ENCODE results near the gene VSIG10L.

The VSIG10L gene

GRCh38 chr19:51345076-51345620 lies 3.2 kb upstream of the VSIG10L start:
- TF ChIP-seq, protein P1, sequence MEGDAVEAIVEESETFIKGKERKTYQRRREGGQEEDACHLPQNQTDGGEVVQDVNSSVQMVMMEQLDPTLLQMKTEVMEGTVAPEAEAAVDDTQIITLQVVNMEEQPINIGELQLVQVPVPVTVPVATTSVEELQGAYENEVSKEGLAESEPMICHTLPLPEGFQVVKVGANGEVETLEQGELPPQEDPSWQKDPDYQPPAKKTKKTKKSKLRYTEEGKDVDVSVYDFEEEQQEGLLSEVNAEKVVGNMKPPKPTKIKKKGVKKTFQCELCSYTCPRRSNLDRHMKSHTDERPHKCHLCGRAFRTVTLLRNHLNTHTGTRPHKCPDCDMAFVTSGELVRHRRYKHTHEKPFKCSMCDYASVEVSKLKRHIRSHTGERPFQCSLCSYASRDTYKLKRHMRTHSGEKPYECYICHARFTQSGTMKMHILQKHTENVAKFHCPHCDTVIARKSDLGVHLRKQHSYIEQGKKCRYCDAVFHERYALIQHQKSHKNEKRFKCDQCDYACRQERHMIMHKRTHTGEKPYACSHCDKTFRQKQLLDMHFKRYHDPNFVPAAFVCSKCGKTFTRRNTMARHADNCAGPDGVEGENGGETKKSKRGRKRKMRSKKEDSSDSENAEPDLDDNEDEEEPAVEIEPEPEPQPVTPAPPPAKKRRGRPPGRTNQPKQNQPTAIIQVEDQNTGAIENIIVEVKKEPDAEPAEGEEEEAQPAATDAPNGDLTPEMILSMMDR (IDR thresholded peaks at IDR 0.05): no peak
- Histone ChIP-seq H3K27ac (no peak overlapping the region), H3K4me3 (no peak overlapping the region)
- peak; percentile 43 for DNase-seq (ENCODE audit: low spot score)

DNA sequence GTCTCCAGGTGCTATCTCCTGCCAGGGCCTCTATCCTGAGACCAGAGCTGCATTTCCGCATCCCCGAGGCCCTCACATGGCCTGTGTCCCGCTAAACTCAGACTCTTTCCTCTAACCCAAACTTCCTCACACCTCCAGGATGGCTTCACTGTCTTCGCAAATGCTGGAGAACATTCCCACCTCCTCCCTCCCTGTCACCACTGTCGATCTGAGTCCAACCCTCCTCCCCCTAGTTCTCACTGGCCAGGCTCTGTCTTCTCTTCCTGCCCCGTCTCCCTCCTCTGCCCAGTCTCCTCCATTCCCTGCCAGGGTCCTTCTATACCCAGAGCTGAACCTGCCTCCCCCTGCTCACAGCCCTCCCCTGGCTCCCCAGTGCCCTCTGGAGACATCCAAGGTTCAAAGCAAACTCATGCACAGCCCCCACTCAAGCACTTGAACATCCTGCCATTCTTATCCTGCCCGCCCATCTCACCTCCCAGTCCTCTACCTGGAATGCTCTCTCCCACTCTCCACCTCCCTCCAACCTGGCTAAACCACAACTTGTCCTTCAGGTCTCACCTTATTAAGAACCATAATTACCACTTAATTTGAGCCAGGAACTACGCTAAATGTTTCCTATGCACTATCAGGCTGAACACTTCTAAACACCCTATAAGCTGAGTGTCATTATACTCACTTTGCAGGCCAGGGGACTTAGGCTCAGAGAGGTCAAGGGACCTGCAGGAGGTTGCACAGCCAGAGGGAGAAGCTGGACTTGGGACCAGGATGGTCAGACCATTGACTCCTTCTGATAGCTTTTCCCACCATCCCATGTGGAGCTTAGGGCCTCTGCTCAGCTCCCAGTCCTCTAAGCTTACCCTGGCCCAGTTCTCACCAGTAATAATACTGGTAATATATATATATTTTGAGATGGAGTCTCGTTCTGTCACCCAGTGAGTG lies 961 bp upstream of the VSIG10L start:
- TF ChIP-seq, protein P1 (IDR thresholded peaks at IDR 0.05): no peak
- no peak for DNase-seq (ENCODE audit: low spot score)
- H3K27ac ChIP-seq: peak overlapping the region in 1 of 2 donors; percentile 36
- no peak overlapping the region for H3K4me3 ChIP-seq

GRCh38 chr19:51341066-51341465 lies 873 bp downstream of the VSIG10L start:
- H3K4me3 ChIP-seq: no peak overlapping the region
- TF ChIP-seq, protein P1 (IDR thresholded peaks at IDR 0.05): no peak
- DNase-seq (ENCODE audit: low spot score): no peak
- H3K27ac ChIP-seq: peak overlapping the region in 1 of 2 donors; percentile 96

DNA sequence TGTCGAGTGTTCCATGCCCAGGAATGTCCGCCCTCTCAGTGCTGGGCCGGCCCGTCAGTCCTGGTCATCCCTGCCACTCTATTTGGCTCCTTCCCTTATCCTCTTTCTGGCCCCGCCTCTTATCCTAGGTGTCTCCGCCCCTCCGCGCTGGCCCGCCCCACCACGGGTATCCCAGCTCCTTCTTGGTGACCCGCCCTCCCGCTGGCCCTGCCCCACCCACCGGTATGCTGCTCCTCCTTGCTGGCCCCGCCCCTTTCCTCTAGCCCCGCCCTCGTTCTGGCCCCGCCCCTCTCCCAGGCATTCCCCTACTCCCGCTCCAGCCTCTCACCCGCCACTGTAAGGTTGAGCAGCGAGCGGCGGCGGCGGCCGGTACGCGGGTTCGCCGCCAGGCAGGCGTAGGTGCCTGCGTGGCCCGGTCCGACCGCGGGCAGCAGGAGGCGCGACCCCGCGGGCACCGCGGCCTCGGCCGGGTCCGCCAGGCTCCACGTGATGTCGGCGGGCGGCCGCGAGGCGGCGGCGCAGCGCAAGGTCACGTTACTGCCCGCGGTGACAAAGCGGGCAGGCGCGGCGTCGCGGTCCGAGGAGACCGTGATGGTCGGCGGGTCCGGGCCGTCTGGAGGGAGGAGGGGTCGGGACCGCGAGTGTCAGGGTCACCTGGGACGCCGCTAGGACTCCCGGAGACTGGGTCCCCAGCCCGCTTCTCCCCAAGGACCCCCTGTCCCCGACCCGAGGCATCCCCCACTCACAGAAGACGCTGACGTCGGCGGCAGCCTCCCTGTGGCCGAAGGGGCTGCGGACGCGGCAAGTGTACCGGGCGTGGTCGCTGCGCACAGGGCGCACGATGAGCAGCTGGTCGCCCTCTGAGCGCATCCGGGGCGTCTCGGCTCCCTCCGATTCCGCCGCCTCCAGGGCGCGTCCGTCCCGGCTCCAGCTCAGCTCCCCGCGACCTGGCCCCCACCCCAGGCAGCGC lies 2.0 kb downstream of the VSIG10L start:
- peak; percentile 100 for DNase-seq (ENCODE audit: low spot score)
- TF ChIP-seq, protein P1 (IDR thresholded peaks at IDR 0.05): no peak
- Histone ChIP-seq H3K27ac (peak overlapping the region; percentile 77 to 96), H3K4me3 (peak overlapping the region; percentile 91)

- peak overlapping the region; percentile 91 for H3K4me3 ChIP-seq
- TF ChIP-seq, protein P1 (IDR thresholded peaks at IDR 0.05): no peak
- peak overlapping the region; percentile 31 to 96 for H3K27ac ChIP-seq
- DNase-seq (ENCODE audit: low spot score): peak; percentile 82
Observed at GRCh38 chr19:51339313-51339686, 2.6 kb downstream of the VSIG10L start.

DNA sequence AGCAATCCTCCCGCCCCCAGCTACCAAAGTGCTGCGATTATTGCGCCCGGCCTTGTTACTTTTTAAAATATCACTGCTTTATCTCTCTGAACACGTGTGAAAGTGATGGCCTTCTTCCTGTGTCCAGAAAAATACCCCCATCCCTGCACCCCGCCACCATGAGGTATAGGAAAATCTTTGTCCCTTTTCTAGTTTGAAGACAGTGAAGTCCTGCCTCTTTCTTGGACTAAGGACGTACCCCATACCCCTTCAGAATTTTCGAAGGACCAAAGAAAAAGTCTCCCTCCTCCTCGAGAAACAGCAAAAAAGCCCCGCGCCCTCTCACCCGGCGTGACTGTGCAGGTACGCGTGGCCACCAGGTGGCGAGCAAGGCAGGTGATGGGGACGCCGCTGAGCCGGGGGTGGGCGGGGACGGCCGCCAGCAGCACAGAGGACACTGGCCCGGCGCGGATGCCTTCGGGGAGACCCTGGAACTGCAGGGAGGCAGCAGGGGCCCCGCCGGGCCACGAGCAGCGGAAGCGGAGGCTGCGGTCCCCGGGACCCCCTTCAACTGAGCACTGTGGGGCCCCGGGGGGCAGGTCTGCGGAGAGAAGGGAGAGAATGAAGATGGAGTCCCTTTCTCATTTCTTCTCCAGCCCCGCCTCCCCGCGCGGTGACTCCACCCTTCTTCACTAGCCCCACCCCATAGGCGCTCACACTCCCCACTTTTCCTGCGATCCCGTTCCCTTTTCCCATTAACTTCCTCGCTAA lies 3.2 kb downstream of the VSIG10L start:
- TF ChIP-seq, protein P1 (IDR thresholded peaks at IDR 0.05): peak; percentile 89
- Histone ChIP-seq H3K4me3 (peak overlapping the region; percentile 91), H3K27ac (peak overlapping the region; percentile 31 to 96)
- DNase-seq (ENCODE audit: low spot score): peak; percentile 91

Data from coronary artery (tissue), 2 donors.